B cell (primary cell): Measurements from ENCODE around the gene CLDN20. TPM values are rescaled to one million over a fixed set of nuclear protein-coding genes. Genes with fewer than 3 reads are reported as not detected.

Experiments used
- ATAC-seq: fragments of 200-7000 bp; cut with Tn5 transposase; one replicate; pipeline ENCODE4 v1.10.0; 2021; ENCODE audit warnings: low read depth, mild to moderate bottlenecking, moderate number of reproducible peaks, moderate library complexity
- CTCF ChIA-PET: fragments of 350-600 bp; sonication (Branson Sonifier 250); formaldehyde crosslinking; loops from one replicate; lab custom pipeline; 2021; ENCODE audit warnings: antibody characterized with exemption, inconsistent platforms; lab: Charles Lee
- POLR2A ChIA-PET: fragments of 350-600 bp; sonication (Branson Sonifier 250); formaldehyde crosslinking; loops from one replicate; lab custom pipeline; 2021; ENCODE audit warnings: antibody characterized with exemption; lab: Charles Lee
- DNase-seq: peaks from one replicate; pipeline ENCODE4 v3.0.0; 2013
- H2AFZ ChIP-seq: 2 replicates; pipeline ENCODE4 v1.6.1; 2012; ENCODE audit warnings: mild to moderate bottlenecking, low read depth, low read length; ENCODE audit not compliant: insufficient read depth, poor library complexity, severe bottlenecking
- H3K27ac ChIP-seq, 2 donors: 1 replicate in 1 of 2; 2 replicates in 1 of 2; pipeline ENCODE4 v1.5.1; 2012 to 2013; ENCODE audit warnings: low read length in 2 of 2, mild to moderate bottlenecking in 2 of 2, moderate library complexity in 1 of 2
- H3K27me3 ChIP-seq, 4 experiments: fragments of 200-600 bp in 1 of 4; sonication (generic) in 1 of 4; replicated peaks in 1 of 4; 1 replicate in 2 of 4; 2 replicates in 2 of 4; pipeline versions ENCODE4 v1.6.1 to v1.7.0; 2013 to 2016; ENCODE audit warnings: low read length in 3 of 4, mild to moderate bottlenecking in 2 of 4, mixed read lengths in 1 of 4, moderate library complexity in 1 of 4; ENCODE audit not compliant: insufficient read depth in 4 of 4, control insufficient read depth in 3 of 4; ENCODE audit errors: control extremely low read depth in 1 of 4
- H3K36me3 ChIP-seq, 2 experiments: replicated peaks in 1 of 2; 1 replicate in 1 of 2; 2 replicates in 1 of 2; pipeline versions ENCODE4 v1.6.1 to v1.7.1; 2013; ENCODE audit warnings: low read length in 1 of 2; ENCODE audit not compliant: insufficient read depth in 2 of 2, control insufficient read depth in 1 of 2; ENCODE audit errors: control extremely low read depth in 1 of 2, extremely low read depth in 1 of 2
- H3K4me1 ChIP-seq, 2 donors: fragments of 200-600 bp in 1 of 2; sonication (generic) in 1 of 2; 1 replicate in 1 of 2; 2 replicates in 1 of 2; pipeline versions ENCODE4 v1.5.1 to v1.6.1; 2013 to 2017; ENCODE audit warnings: low read length in 2 of 2; ENCODE audit not compliant: control insufficient read depth in 2 of 2, insufficient read depth in 2 of 2
- H3K4me2 ChIP-seq: replicated peaks from 2 replicates; pipeline ENCODE3; 2012; ENCODE audit warnings: mild to moderate bottlenecking, low read depth, low read length; ENCODE audit not compliant: poor library complexity, severe bottlenecking
- H3K4me3 ChIP-seq, 5 experiments: fragments of 200-600 bp in 1 of 5; sonication (generic) in 1 of 5; 1 replicate in 3 of 5; 2 replicates in 2 of 5; pipeline versions ENCODE4 v1.5.1 to v1.7.0; 2011 to 2016; ENCODE audit warnings: low read length in 4 of 5, mild to moderate bottlenecking in 4 of 5, low read depth in 2 of 5, control low read depth in 1 of 5, moderate library complexity in 1 of 5; ENCODE audit not compliant: insufficient read depth in 1 of 5; ENCODE audit errors: control extremely low read depth in 1 of 5, extremely low read depth in 1 of 5
- H3K79me2 ChIP-seq: fragments of 200-600 bp; sonication (generic); one replicate; pipeline ENCODE4 v1.6.0; 2016; ENCODE audit warnings: low read length; ENCODE audit not compliant: control insufficient read depth, insufficient read depth
- H3K9ac ChIP-seq: fragments of 200-600 bp; sonication (generic); 2 replicates; pipeline ENCODE4 v1.6.1; 2017; ENCODE audit warnings: mild to moderate bottlenecking, low read length, moderate library complexity
- H3K9me3 ChIP-seq, 3 donors: one replicate each; pipeline versions ENCODE4 v1.6.1 to v1.7.1; 2013; ENCODE audit warnings: low read length in 2 of 3; ENCODE audit not compliant: control insufficient read depth in 2 of 3, insufficient read depth in 1 of 3; ENCODE audit errors: control extremely low read depth in 1 of 3
- H4K20me1 ChIP-seq: 2 replicates; pipeline ENCODE4 v1.6.0; 2012; ENCODE audit warnings: mild to moderate bottlenecking, low read length; ENCODE audit not compliant: insufficient read depth, control insufficient read depth, poor library complexity, severe bottlenecking
- H3K27ac Mint-ChIP-seq: one replicate; pipeline ENCODE4 v1.8.0; 2021; ENCODE audit warnings: mixed read lengths
- H3K27me3 Mint-ChIP-seq: one replicate; pipeline ENCODE4 v1.8.0; 2021; ENCODE audit warnings: mixed read lengths
- H3K4me1 Mint-ChIP-seq: one replicate; pipeline ENCODE4 v1.8.0; 2021; ENCODE audit warnings: mixed read lengths
- H3K4me3 Mint-ChIP-seq: one replicate; pipeline ENCODE4 v1.8.0; 2021; ENCODE audit warnings: mixed read lengths
- H3K9me3 Mint-ChIP-seq: one replicate; pipeline ENCODE4 v1.8.0; 2022; ENCODE audit warnings: mixed read lengths; ENCODE audit not compliant: insufficient read depth
- CTCF ChIP-seq: fragments of 200-600 bp; IDR thresholded peaks from one replicate; pipeline ENCODE4 v1.8.0; 2022; ENCODE audit warnings: antibody characterized with exemption, mild to moderate bottlenecking
- EZH2 ChIP-seq: IDR thresholded peaks from 2 replicates; pipeline ENCODE4 v1.6.1; 2012; ENCODE audit warnings: borderline replicate concordance, low read depth, mild to moderate bottlenecking, moderate library complexity, low read length; ENCODE audit not compliant: insufficient read depth, poor library complexity, severe bottlenecking
- WGBS: methylation state at CpG from one replicate; pipeline ENCODE4 v1.1.5; 2013; ENCODE audit warnings: missing lambda C conversion rate; ENCODE audit not compliant: insufficient coverage; 5-methylcytosine and 5-hydroxymethylcytosine counted together
- intact Hi-C: fragments of 100-400 bp; cut with micrococcal nuclease; formaldehyde crosslinking; loops from one replicate; pipeline ENCODE4 v1.10.0; 2022
- polyA plus RNA-seq: library from polyadenylated mRNA; depleted of rRNA; stranded (reverse); fragments of >200 nt; gene quantifications from 2 replicates; pipeline ENCODE4 v1.2.3, GENCODE V29; 2012
- total RNA-seq, 2 donors: library from RNA; stranded (reverse); fragments of 120-200 nt in 1 of 2; gene quantifications; 1 replicate in 1 of 2; 2 replicates in 1 of 2; pipeline versions ENCODE4 v1.2.3 to v1.2.4, GENCODE V29; 2013 to 2022

The CLDN20 gene
- total and polyA plus RNA-seq, 2 donors (not counting 1 experiment from before 2014, with no cell fraction given): not detected

DNA sequence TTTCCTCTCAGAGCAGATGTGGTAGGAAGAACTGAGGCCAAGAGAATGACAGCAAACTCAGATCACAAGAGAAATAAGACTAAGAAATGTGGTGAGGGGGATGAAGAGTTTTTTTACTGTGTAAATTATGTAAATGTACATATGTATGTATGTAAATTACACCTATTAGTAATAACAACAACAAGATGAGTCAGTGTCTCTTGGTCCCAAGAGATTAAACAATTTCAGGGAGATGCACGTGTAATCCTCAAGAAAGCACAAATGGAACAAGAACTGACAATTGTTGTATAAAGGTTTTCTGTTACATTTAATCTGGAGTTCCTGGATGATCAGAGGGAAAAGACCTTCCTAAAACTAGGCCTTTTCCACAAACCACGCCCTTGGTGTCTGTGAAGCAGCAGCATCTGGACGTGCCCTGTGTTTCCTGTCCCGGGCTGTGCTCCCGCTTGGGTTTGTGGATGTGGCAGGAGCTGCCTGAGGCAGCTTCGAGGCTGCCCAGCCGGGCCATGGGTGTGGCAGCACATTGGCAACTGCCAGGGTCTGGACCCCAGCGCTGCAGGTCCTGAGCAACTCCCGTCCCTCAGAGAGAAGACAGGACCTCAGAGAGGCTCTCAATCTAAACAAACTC, 994 bp downstream of the CLDN20 start:
- TF ChIP-seq CTCF: no peak
- no peak for TF ChIP-seq EZH2
- H3K4me1 ChIP-seq: peaks cover 3 to 5% of the 10 kb centered on the region in 2 donors
- POLR2A ChIA-PET: no interaction called here
- no peak for DNase-seq
- H4K20me1 ChIP-seq: no peaks in the 10 kb centered on the region
- Mint-ChIP-seq H3K4me1 (peaks cover 11% of the 10 kb centered on the region), H3K4me3 (no peak overlapping the region), H3K27ac (no peak overlapping the region), H3K27me3 (no peaks in the 10 kb centered on the region), H3K9me3 (no peaks in the 10 kb centered on the region)
- no peak overlapping the region for H3K4me3 ChIP-seq
- no peaks in the 10 kb centered on the region for H3K9me3 ChIP-seq
- ATAC-seq: no peak
- no peak overlapping the region for H3K27ac ChIP-seq
- CTCF ChIA-PET: no interaction called here
- no peak overlapping the region for H3K9ac ChIP-seq
- H3K4me2 ChIP-seq: no peak overlapping the region
- peaks cover 22 to 42% of the 10 kb centered on the region in 2 experiments for H3K36me3 ChIP-seq
- H3K27me3 ChIP-seq: no peaks in the 10 kb centered on the region
- H2AFZ ChIP-seq: no peak overlapping the region
- WGBS: 91% methylated on average over 6 of the region's 9 CpGs
- intact Hi-C loops: loop anchor here (5.0 kb wide), 1 partner anchor 583 kb away; no protein-coding TSS in a partner anchor
- H3K79me2 ChIP-seq: no peaks in the 10 kb centered on the region

DNA sequence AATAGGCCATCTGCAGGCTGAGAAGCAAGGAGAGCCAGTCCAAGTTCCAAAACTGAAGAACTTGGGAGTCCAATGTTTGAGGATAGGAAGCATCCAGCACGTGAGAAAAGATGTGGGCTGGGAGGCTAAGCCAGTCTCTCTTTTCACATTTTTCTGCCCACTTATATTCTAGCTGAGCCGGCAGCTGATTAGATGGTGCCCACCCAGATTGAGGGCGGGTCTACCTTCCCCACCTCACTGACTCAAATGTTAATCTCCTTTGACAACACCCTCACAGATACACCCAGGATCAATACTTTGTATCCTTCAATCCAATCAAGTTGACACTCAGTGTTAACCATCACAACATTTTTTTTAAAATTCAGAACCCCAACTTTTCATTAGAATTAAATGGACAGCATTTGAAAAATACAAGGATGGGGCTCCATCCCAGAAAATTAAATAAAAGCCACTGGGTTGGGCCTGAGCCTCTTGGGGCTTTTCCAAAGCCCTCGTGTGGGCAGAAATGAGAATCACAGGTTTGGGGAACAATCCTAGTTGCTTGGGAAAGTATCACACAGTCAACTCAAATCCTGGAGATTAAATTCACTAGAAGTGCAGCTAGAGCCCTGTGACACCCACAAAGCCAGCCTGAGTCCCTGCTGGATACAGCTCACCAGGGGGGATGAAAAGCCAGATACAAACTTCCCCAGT, 2.2 kb downstream of the CLDN20 start:
- no peak overlapping the region for H2AFZ ChIP-seq
- H3K27me3 ChIP-seq: no peaks in the 10 kb centered on the region
- TF ChIP-seq CTCF: no peak
- TF ChIP-seq EZH2: no peak
- no peak overlapping the region for H3K9ac ChIP-seq
- no peak overlapping the region for H3K4me3 ChIP-seq
- POLR2A ChIA-PET: no interaction called here
- no peaks in the 10 kb centered on the region for H3K9me3 ChIP-seq
- H3K27me3 Mint-ChIP-seq: no peaks in the 10 kb centered on the region
- WGBS: 94% methylated on average over 3 of the region's 4 CpGs
- H3K4me3 Mint-ChIP-seq: no peak overlapping the region
- no peak for DNase-seq
- no peak overlapping the region for H3K4me2 ChIP-seq
- intact Hi-C loops: loop anchor here (5.0 kb wide), 1 partner anchor 584 kb away; no protein-coding TSS in a partner anchor
- H3K27ac Mint-ChIP-seq: no peak overlapping the region
- H3K27ac ChIP-seq: no peak overlapping the region
- no peaks in the 10 kb centered on the region for H4K20me1 ChIP-seq
- CTCF ChIA-PET: interaction anchor here (0.9 kb wide), 1 partner anchor 590 kb away, joined by 3 read pairs; no protein-coding TSS in a partner anchor
- peaks cover 3 to 5% of the 10 kb centered on the region in 2 donors for H3K4me1 ChIP-seq
- ATAC-seq: no peak
- no peaks in the 10 kb centered on the region for H3K79me2 ChIP-seq
- H3K4me1 Mint-ChIP-seq: peaks cover 11% of the 10 kb centered on the region
- peaks cover 17 to 37% of the 10 kb centered on the region in 2 experiments for H3K36me3 ChIP-seq
- H3K9me3 Mint-ChIP-seq: no peaks in the 10 kb centered on the region
